Measurements from ENCODE around the gene UPF3A.
A peak's percentile ranks its signal among the peaks of the same experiment; 100 is the strongest.

Gene UPF3A

DNA sequence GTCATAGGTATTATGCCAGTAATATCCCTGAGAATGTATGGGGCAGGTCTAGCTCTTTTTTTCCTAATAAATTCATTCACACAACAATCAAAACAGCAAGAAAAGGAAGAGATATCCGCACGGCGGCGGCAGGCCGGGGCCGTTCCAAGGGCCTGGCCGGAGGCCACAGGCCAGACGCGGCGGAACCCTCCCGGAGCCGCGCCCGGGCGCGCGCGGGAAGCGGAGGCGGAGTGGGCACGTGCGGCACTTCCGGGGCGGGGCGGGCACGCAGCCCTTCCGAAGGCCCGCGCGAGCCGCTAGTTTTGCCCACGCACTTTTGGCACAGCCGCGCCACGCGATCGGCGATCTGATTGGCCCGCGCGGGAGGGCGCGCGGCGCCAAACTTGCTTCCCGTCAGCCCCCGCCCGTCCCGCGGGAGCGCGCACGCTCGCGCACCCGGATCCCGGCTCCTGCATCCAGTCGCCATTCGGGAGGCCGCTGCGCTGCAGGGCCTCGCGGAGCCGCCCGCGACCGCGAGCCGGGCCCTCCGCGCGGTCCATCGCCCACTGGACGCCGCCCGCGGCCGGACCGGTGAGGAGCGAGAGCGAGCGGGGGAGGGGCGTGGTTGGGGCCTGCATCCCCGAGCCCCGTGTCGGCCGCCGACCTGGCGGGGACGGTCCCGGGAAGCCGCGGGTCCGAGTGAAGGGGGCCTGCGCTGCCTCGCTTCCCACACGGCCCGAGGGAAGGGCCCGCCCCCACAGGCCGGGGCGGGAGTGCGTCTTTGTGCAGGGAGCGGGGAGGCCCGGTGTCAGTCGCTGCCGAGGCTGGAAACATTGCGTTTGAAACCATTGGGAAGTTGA is 32.9 kb downstream of the UPF3A start, which contains the start of gene CHAMP1 (continued):
- TF ChIP-seq ZNF664 (tag by site-specific recombination; IDR thresholded peaks at IDR 0.05) = peak; percentile 3; the same call in 1 of the 2 replicates
- TF ChIP-seq, protein P1, sequence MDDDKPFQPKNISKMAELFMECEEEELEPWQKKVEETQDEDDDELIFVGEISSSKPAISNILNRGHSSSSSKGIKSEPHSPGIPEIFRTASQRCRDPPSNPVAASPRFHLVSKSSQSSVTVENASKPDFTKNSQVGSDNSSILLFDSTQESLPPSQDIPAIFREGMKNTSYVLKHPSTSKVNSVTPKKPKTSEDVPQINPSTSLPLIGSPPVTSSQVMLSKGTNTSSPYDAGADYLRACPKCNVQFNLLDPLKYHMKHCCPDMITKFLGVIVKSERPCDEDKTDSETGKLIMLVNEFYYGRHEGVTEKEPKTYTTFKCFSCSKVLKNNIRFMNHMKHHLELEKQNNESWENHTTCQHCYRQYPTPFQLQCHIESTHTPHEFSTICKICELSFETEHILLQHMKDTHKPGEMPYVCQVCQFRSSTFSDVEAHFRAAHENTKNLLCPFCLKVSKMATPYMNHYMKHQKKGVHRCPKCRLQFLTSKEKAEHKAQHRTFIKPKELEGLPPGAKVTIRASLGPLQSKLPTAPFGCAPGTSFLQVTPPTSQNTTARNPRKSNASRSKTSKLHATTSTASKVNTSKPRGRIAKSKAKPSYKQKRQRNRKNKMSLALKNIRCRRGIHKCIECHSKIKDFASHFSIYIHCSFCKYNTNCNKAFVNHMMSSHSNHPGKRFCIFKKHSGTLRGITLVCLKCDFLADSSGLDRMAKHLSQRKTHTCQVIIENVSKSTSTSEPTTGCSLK (tag by site-specific recombination; IDR thresholded peaks at IDR 0.05) = no peak
- TF ChIP-seq ZNF391 (tag by site-specific recombination; IDR thresholded peaks at IDR 0.05; ENCODE audit: borderline replicate concordance, low read depth) = no peak
- no peak for TF ChIP-seq ZNF404 (tag by site-specific recombination; IDR thresholded peaks at IDR 0.05)
- TF ChIP-seq ZNF830 (tag by site-specific recombination; IDR thresholded peaks at IDR 0.05; ENCODE audit: low read depth) = no peak
- no peak for TF ChIP-seq ZNF530 (tag by site-specific recombination; IDR thresholded peaks at IDR 0.05; ENCODE audit: low read depth)
- TF ChIP-seq, protein P2, sequence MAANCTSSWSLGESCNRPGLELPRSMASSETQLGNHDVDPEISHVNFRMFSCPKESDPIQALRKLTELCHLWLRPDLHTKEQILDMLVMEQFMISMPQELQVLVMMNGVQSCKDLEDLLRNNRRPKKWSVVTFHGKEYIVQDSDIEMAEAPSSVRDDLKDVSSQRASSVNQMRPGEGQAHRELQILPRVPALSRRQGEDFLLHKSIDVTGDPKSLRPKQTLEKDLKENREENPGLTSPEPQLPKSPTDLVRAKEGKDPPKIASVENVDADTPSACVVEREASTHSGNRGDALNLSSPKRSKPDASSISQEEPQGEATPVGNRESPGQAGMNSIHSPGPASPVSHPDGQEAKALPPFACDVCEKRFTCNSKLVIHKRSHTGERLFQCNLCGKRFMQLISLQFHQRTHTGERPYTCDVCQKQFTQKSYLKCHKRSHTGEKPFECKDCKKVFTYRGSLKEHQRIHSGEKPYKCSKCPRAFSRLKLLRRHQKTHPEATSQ (tag by site-specific recombination; IDR thresholded peaks at IDR 0.05) = no peak
- peak; percentile 68; the same call in 1 of the 2 replicates for TF ChIP-seq ZNF341 (tag by site-specific recombination; IDR thresholded peaks at IDR 0.05; ENCODE audit: low read depth)
- TF ChIP-seq, protein P3, sequence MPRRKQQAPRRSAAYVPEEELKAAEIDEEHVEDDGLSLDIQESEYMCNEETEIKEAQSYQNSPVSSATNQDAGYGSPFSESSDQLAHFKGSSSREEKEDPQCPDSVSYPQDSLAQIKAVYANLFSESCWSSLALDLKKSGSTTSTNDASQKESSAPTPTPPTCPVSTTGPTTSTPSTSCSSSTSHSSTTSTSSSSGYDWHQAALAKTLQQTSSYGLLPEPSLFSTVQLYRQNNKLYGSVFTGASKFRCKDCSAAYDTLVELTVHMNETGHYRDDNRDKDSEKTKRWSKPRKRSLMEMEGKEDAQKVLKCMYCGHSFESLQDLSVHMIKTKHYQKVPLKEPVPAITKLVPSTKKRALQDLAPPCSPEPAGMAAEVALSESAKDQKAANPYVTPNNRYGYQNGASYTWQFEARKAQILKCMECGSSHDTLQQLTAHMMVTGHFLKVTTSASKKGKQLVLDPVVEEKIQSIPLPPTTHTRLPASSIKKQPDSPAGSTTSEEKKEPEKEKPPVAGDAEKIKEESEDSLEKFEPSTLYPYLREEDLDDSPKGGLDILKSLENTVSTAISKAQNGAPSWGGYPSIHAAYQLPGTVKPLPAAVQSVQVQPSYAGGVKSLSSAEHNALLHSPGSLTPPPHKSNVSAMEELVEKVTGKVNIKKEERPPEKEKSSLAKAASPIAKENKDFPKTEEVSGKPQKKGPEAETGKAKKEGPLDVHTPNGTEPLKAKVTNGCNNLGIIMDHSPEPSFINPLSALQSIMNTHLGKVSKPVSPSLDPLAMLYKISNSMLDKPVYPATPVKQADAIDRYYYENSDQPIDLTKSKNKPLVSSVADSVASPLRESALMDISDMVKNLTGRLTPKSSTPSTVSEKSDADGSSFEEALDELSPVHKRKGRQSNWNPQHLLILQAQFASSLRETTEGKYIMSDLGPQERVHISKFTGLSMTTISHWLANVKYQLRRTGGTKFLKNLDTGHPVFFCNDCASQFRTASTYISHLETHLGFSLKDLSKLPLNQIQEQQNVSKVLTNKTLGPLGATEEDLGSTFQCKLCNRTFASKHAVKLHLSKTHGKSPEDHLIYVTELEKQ (tag by site-specific recombination; IDR thresholded peaks at IDR 0.05; ENCODE audit: borderline replicate concordance) = no peak
- no peak for TF ChIP-seq ZNF324 (tag by site-specific recombination; IDR thresholded peaks at IDR 0.05)
- TF ChIP-seq, protein P4, sequence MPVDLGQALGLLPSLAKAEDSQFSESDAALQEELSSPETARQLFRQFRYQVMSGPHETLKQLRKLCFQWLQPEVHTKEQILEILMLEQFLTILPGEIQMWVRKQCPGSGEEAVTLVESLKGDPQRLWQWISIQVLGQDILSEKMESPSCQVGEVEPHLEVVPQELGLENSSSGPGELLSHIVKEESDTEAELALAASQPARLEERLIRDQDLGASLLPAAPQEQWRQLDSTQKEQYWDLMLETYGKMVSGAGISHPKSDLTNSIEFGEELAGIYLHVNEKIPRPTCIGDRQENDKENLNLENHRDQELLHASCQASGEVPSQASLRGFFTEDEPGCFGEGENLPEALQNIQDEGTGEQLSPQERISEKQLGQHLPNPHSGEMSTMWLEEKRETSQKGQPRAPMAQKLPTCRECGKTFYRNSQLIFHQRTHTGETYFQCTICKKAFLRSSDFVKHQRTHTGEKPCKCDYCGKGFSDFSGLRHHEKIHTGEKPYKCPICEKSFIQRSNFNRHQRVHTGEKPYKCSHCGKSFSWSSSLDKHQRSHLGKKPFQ (tag by site-specific recombination; IDR thresholded peaks at IDR 0.05) = no peak
- no peak for TF ChIP-seq ZNF549 (tag by site-specific recombination; IDR thresholded peaks at IDR 0.05)
- TF ChIP-seq, protein P5, sequence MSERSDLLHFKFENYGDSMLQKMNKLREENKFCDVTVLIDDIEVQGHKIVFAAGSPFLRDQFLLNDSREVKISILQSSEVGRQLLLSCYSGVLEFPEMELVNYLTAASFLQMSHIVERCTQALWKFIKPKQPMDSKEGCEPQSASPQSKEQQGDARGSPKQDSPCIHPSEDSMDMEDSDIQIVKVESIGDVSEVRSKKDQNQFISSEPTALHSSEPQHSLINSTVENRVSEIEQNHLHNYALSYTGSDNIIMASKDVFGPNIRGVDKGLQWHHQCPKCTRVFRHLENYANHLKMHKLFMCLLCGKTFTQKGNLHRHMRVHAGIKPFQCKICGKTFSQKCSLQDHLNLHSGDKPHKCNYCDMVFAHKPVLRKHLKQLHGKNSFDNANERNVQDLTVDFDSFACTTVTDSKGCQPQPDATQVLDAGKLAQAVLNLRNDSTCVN (tag by site-specific recombination; optimal IDR thresholded peaks at IDR 0.05) = peak; percentile 95
- TF ChIP-seq ZNF571 (tag by site-specific recombination; IDR thresholded peaks at IDR 0.05) = no peak
- no peak for TF ChIP-seq ZNF433 (tag by site-specific recombination; IDR thresholded peaks at IDR 0.05; ENCODE audit: low read depth)
- TF ChIP-seq, protein P6, sequence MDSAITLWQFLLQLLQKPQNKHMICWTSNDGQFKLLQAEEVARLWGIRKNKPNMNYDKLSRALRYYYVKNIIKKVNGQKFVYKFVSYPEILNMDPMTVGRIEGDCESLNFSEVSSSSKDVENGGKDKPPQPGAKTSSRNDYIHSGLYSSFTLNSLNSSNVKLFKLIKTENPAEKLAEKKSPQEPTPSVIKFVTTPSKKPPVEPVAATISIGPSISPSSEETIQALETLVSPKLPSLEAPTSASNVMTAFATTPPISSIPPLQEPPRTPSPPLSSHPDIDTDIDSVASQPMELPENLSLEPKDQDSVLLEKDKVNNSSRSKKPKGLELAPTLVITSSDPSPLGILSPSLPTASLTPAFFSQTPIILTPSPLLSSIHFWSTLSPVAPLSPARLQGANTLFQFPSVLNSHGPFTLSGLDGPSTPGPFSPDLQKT (IDR thresholded peaks at IDR 0.05; ENCODE audit: borderline replicate concordance, low read depth, low read length) = peak; percentile 88; the same call in 1 of the 2 replicates
- no peak for TF ChIP-seq ZNF48 (tag by site-specific recombination; IDR thresholded peaks at IDR 0.05)
- TF ChIP-seq, protein P7, sequence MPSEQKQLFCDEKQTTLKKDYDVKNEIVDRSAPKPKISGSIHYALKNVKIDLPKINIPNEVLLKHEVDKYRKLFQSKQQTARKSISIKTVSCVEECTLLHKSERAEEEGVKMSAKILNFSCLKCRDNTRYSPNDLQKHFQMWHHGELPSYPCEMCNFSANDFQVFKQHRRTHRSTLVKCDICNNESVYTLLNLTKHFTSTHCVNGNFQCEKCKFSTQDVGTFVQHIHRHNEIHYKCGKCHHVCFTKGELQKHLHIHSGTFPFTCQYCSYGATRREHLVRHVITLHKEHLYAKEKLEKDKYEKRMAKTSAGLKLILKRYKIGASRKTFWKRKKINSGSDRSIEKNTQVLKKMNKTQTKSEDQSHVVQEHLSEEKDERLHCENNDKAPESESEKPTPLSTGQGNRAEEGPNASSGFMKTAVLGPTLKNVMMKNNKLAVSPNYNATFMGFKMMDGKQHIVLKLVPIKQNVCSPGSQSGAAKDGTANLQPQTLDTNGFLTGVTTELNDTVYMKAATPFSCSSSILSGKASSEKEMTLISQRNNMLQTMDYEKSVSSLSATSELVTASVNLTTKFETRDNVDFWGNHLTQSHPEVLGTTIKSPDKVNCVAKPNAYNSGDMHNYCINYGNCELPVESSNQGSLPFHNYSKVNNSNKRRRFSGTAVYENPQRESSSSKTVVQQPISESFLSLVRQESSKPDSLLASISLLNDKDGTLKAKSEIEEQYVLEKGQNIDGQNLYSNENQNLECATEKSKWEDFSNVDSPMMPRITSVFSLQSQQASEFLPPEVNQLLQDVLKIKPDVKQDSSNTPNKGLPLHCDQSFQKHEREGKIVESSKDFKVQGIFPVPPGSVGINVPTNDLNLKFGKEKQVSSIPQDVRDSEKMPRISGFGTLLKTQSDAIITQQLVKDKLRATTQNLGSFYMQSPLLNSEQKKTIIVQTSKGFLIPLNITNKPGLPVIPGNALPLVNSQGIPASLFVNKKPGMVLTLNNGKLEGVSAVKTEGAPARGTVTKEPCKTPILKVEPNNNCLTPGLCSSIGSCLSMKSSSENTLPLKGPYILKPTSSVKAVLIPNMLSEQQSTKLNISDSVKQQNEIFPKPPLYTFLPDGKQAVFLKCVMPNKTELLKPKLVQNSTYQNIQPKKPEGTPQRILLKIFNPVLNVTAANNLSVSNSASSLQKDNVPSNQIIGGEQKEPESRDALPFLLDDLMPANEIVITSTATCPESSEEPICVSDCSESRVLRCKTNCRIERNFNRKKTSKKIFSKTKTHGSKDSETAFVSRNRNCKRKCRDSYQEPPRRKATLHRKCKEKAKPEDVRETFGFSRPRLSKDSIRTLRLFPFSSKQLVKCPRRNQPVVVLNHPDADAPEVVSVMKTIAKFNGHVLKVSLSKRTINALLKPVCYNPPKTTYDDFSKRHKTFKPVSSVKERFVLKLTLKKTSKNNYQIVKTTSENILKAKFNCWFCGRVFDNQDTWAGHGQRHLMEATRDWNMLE (tag by site-specific recombination; conservative IDR thresholded peaks at IDR 0.05; ENCODE audit: low read depth) = no peak
- no peak for TF ChIP-seq ZNF132 (tag by site-specific recombination; IDR thresholded peaks at IDR 0.05; ENCODE audit: borderline replicate concordance)
- TF ChIP-seq REPIN1 (tag by site-specific recombination; IDR thresholded peaks at IDR 0.05; ENCODE audit: low read depth) = no peak
- TF ChIP-seq ZNF624 (tag by site-specific recombination; IDR thresholded peaks at IDR 0.05) = no peak
- TF ChIP-seq SP3 (tag by site-specific recombination; IDR thresholded peaks at IDR 0.05) = peak; percentile 31; the same call in 1 of the 2 replicates
